Midbrain (tissue), 1 donor: ENCODE results near the gene HDAC2.
A peak's percentile ranks its signal among the peaks of the same experiment; 100 is the strongest.
"Not testable (repeated sequence)": the region's sequence is repeated elsewhere in the genome, so short reads cannot be mapped to it uniquely, and the experiment has no call there.

ENCODE experiments used
- DNase-seq: peaks from one replicate; lab custom pipeline; 2025; lab: John Stamatoyannopoulos, UW

HDAC2 gene

DNA sequence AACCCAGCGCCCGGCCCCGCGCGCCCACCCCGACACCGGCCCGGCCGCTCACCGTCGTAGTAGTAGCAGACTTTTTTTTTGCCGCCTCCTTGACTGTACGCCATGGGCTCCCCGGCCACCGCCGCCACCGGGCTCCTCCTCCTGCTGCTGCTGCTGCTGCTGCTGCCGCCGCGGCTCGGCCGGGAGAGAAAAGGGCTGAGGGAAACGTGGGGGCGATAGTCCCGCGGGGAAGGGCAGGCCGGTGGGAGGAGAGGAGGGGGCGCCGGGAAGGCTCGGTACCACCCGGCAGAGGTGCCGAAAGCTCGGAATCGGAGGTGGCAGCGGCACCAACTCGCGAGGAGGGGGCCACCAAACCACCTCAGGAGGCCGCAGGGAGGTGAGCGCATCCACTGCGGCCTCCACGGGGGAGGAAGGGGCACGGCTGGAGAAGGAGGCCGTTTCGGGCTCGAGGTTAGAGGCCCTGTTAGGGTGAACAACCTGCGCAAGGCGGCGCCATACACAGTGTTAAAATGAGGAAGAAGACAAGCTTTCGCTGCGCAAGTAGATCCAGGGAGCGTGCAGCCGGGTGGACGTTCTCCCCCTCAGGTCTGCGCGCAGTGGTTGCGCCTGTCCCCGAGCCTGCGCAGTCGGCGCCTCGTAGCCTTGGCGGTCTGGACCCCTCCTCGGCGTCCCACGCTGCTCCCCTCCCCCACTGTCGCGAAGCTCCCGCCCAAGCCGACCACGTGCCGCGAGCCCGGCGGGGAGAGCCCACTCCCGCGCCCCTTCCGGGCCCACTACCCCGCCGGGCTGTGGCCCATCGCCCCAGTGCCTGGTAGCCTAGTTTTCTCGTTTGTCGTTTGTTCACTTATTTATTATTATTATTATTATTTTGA lies at the start of gene HDAC2:
TSS of gene HDAC2 (minus strand) at position 344 of the 872 bp plus-strand sequence. CDS start at position 104, 240 bp downstream.
- DNase-seq = peak; percentile 95

DNA sequence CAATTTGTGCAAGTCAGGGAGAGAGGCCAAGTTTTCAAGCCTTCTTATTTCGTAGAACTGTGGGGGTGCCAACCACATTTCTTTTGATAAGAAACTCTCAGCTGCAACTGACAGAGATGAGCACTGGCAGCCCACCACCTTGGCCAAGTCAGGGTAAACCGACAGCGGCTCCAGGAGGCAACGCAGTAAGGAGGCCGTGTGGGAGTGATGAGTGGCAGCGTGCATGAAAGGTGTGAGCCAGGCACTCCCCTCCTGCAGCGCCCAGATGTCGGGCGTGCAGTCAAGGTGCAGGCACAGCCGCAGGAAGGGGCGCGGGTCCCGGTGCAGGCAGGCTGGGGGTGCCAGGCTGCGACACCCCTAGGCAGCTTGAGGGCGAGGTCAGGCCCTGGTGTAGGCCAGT lies 49.2 kb upstream of the HDAC2 start:
- DNase-seq = no peak

DNA sequence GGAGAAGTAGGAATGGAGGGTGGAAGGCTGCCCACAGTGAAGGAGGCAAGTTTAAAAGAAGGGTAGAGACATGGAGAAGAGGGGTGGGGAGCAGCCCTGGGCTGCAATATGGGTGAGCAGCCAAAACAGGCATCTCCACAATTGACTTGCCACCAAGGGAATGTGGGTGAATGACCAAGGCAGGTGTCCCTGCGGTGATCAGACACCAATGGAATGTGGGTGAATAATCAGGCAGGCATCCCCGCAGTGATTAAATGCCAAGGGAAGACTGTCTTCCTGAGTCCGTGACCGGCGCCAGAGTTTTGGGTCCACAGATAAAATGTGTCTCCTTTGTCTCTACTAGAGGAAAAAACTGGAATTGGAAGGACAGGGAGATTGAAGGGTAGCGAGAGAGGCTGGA lies 46.2 kb upstream of the HDAC2 start:
- DNase-seq = not testable (repeated sequence)

DNA sequence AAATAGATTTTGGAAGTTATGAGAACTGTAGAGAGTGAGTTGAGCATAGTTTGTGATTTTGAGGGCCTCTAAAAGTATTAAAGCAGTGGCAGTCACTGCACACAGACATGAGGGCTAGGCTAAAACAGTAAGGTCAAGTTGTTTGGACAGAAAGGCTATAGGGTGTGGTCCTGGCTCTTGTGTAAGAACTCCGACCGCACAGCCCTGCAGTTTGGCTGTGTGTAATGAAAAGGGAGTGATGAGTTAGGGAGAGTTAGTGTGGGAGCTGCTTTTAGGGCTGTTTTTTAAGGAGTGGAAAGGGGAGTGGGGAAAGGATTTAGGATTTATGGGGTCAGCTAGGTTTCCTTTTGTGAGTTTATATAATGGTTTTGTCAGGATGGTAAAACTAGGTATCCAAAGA lies 43.2 kb upstream of the HDAC2 start:
- DNase-seq = not testable (repeated sequence)

DNA sequence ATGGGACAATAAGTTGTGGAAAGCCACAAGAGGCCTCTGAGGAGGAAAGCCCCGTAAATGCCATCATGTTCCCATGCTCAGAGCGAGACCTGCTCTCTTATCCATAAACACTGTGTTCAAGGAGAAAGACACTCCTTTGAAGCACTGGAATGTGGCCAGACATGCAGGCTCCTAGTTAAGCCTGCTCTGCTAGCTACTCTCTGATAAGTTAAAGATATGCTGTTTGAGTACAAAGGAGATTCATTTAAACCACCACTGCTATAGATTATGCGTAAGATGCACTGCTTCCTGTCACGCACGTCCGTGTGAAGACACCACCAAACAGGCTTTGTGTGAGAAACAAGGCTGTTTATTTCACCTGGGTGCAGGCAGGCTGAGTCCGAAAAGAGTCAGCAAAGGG lies 40.5 kb upstream of the HDAC2 start:
- DNase-seq = not testable (repeated sequence)

DNA sequence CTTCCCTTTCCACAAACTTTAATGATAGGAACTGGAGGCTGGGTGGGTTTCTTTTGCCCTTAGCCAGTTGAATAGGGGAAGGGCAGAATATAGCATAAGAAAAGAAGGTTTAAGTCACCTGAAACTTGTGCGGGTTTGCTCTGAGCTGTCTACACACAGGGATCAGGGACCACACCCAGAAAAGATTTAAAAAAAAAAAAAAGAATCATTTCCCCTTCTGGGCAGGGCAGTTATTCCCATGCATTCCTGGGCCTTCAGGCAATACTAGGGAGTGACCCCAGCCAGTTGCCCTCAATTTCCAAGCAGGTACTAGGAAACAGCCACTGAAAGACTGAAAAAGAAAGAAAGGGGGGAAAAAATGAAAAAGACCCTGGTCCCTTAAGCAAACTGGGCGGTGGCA lies 39.6 kb upstream of the HDAC2 start:
- no peak for DNase-seq

DNA sequence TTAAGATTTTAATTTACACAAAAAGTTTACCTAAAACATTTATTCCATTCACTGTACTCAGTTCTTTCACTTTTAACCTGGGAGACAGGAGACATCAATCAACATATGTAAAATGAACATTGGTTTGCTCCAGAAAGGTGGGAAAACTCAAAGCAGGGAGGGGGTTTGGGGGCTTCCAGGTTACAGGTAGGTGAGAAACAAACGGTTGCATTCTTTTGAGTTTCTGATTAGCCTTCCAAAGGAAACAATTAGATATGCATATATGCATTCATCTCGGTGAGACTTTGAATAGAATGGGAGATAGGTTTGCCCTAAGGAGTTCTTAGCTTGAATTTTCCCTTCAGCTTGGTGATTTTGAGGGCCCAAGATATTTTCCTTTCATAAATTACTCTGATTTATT lies 38.2 kb upstream of the HDAC2 start:
- DNase-seq = no peak

DNA sequence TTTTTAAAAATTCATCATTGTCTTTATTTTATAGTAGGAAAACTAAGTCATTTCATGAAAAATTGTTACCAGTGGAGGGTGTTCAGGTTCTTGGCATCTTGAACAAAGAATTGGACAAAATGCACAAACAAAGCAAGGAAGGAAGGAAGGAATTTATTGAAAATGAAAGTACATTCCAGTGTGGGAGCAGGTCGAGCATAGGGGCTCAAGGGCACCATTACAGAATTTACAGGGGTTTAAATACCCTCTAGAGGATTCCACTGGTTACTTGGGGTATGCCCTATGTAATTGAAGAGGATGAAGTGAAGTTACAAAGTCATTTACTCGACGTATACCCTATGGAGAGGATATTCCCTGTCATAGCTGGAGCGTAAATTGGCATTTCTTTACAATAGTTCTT lies 37.4 kb upstream of the HDAC2 start:
- DNase-seq = no peak

DNA sequence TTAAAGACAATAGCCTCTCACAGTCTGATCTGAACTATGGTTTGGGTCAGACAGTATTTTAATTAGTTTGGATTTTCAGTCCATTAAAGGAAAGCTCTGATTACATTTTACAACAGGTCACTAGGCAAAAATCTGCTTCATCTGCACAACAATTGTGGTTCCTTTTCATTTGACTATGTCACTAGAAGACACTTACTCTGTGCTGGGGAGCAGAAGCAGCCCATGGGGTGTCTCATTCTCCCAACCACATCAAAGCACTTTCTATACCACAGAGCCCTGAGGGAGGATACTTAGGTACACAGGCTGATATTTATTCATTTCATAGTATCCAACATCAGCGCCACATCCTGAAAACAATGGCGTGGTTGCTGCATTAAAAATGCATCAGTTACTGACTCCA lies 36.6 kb upstream of the HDAC2 start:
- DNase-seq = no peak

DNA sequence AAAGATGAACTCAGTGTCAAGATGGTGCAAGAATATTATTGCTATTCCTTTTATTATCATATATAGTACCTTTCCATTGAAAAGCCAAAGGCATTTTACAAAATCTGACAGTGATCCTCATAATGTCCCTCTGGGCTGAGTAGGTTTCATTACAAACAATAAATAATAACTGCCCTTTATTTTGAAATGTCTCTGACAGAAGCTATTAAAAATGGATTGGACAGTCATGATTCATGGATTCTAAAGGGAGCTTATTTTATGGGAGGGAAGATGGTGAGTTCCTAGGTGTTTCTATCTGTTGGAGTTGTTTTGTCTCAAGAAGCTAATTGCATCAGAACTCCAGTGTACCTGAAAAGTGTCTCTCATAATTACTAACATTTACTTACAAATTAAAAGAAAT lies 30.4 kb upstream of the HDAC2 start:
- no peak for DNase-seq

DNA sequence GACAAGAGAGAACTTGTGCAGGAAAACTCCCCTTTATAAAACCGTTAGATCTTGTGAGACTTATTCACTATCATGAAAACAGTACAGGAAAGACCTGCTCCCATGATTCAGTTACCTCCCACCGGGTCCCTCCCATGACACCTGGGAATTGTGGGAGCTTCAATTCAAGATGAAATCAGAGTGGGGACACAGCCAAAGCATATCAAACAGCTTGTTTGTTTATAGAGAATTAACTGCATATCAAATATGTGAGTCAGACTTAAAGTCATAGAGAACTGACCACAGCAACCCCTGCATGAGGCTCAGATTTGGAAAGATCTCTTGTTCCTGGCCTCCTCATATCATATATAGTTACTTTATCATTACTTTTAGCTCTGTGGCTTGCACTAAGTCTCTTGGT lies 29.1 kb upstream of the HDAC2 start:
- DNase-seq = no peak

DNA sequence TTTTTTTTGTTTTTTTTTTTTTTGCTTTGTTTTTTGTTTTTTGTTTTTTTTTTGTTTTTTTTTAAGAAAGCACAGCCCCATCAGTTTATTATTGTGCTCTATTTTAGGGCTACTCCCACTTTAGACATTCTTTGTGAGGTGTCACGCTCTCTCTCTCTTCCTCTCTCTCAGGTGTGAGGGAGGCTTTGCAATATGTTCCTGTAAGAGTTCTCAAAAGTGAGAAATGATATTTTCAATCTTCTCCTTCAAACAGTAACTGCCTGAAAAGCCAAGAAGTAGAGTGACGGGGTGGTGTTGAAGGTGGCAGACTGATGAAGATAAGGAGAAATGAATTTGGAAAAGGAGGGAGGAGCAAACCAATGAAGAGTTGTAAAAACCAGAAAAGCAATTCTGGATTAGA lies 28.3 kb upstream of the HDAC2 start:
- no peak for DNase-seq

DNA sequence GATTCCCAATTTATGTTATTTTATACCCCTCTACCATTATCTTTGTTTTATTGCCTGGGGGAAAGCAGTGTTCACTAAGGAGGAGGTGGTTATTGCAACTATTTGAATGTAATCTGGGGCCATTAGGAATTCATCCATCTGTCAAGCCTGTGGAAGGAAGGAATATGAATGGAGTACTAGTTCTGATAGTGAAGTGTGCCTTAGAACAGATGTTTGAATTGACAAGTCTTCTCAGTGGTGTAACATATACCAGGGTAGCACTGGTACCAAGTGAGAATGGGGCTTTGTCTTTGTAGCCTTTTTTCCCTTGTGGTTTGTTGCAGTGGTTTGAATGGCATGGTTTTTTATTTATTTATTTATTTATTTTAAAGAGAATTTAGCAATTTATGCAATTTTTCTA lies 27.9 kb upstream of the HDAC2 start:
- DNase-seq = peak; percentile 65

DNA sequence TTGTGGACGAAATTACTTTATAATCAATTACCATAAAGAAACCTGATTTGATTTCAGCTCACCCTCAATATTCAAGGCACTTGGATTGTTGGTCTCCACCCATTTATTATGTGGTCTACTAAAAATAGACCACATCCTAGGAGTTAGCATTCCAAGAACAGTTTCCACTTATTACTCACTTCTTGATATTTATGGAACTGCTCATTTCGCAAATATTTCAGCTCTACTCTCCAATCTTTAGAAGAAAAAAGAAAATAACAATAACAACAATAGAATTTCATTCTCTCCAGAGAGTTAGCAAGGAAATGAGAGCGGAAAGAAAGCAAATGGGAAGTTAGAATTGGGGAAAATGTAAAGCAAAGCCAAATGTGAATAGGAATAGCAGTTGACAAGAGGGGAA lies 26.2 kb upstream of the HDAC2 start:
- DNase-seq = no peak

DNA sequence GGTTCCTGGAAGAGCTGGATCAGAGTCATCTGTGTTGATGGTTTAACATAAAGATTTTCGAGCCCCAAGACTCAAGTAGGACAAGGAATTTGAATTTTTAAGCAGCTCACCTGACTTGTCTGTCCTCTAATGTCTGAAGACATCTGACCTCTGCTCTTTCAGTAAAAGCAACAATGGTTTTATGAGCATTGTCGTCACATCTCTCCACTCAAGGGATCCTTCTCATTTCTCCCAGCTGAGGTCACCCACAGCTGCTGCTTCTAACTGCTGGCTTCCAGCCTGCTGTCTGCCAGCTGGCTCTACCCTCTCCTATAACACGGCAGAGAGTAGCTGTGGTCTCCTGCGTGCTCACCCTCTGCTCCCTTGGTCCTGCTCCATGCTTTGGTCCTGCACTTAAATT lies 24.7 kb upstream of the HDAC2 start:
- peak; percentile 78 for DNase-seq

DNA sequence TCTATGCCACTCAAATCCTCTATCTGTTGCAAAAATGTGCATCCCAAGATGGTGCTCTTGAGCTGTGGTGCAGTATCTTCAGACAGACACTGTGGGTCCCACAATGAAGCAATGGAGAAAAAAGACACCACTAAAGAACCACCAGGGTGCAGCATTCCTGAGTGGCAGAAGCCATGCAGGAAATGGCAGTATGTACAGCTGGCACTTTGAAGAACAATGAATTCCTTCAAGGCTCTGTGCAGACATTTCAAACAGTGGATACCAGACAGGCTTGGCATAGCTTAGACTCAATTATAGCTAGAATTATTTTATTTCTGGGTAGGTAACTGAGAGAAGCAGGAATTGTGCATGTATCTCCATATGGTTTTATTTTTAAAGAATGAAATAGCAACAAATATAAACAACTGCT lies 24.0 kb upstream of the HDAC2 start:
- DNase-seq = peak; percentile 94

DNA sequence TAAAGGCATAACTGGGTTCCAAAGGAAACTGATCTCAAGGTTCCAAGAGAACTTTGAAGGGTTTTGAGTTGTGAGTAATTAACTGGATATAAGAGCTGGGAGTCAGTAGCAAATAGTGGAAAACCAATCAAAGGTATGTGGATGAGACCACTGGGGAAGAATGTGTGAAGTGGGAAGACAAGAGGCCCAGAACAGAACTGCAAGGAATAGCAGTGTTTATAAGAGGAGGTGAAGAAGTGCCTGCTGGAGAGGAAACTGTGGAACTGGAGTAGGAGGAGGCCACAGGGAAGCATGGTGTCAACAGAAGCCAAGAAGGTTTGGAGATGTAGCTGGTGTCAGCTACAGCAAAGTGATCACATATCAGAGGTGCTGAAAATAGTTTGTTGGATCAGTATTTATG lies 18.7 kb upstream of the HDAC2 start:
- no peak for DNase-seq

DNA sequence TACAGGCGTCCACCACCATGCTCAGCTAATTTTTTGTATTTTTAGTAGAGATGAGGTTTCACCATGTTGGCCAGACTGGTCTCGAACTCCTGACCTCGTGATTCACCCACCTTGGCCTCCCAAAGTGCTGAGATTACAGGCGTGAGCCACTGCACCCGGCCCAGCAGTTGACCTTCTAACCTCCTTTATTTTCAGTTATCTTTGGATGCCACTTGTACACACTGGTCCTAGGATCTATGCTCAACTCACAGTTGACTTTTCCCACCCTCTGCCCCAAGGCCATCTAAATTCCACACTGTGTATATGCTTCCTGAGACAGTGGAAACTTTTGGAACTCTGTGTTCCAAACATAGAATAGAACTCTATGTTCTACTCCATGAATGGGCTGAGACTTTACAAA lies 11.7 kb upstream of the HDAC2 start:
- DNase-seq = not testable (repeated sequence)

DNA sequence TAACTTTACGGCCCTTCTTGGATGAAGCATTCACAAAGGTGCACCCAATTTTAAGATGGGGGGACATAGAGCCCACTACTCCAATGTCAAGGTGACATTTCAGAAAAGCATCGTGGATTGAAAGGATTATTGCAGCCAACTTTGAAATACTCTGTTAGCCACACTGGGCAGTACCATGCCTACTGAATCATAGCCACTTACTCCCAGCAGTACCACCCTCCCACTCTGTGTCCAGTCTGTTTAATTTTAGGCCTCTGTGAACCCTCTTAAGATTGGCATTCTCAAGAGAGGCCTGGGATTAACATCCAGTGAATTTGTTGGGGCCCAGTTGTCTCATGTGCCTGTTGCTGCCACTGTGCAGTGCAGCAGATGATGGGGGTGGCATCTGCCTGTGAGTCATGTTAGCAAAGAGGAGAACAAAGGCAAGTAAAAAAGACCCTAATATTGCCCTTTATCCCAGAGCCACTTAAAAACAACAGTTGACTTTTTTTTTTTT lies 11.2 kb upstream of the HDAC2 start:
- DNase-seq = no peak

DNA sequence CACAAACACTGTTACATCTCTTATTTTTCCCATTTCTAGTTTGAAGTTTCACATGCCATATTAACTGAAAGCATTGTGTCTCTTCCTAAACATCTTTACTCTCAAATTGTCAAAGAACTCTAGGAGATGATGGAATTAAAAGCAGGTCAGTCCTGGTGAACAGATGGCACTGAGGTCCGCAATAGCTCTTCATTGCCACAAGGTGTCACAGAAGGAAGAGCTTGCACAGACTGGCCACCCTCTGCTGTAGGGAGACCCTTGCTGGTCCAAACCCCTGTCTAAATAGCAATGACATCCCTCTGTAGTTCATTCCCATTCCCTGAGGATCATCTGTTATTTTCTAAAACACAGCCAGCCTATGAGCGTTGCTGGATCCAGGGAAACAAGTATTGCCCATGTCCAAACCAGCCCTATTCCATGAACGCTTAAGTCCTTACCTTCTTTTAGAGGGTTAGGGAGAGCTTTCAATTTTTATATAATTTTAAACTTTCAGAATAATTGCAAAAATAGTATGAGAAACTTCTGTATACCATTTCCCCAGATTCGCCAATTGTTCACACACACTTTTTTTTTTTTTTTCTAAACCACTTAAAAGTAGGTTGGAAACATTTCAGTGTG lies 10.1 kb upstream of the HDAC2 start:
- no peak for DNase-seq

DNA sequence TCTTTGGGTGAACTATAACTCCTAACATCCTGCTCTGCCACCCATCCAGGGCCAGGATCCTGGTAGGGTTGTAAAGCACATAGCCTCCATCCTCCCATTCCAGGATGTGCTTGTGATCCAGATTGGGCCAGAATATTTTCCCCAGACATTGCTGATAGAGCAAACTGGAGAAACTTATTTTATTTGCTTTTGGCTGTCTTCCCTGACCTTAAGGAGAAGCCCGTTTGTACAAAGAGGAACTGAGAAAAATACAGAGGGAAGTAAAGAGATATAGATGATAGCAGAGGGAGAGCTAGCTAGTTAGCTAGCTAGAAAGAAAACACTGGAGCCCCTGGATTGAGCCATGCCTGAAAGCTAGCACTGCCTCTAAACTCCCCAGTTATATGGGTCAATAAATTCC lies 9.0 kb upstream of the HDAC2 start:
- DNase-seq = no peak

DNA sequence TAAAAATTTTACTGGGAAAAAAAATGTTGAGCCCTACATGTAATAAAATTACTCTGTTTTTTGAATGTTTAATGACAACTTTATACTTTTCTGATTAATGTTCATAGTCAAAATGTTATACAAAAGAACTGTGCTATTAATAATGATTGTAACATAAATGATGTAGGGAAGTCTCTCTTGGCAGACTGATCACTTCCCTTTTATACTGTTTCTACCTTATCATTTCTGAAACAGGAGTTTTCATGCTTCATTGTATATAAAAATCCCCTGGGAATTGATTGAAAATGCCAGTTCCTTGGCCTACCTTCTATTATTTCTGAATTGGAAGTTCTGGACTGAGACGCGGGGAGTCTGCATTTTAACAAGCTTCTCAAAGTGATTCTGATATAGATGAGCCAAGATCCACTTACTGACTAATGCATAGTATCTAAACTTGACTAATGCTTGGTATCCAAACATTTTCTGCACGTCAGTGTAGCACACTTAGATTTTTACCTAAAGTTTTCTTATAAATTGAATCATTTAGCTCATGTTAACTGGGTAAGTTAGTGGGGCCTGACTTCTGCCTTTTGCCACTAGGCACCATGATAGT lies 7.2 kb upstream of the HDAC2 start:
- no peak for DNase-seq

DNA sequence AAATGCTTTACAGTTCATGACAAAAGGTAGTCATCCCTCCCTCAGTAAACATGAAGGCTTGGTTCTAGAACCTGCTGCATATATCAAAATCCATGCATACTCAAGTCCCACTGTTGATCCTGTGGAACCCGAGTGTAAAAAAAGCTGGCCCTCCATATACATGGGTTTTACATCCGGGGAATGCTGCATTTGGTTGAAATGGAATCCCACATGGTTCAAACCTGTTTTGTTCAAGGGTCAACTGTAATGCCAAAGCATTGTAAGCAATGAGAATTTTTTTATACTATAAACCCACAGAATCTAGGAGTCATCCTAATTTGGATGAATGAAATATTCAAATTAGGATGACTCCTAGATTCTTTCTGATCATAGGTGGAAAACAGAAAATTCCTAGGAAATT lies 5.9 kb upstream of the HDAC2 start:
- no peak for DNase-seq
